PC-9 (cell line): ENCODE results near the gene ACSL3.

Experiments used
- EZH2 ChIP-seq: fragments of 200-600 bp; sonication (generic); IDR thresholded peaks from 2 replicates; pipeline ENCODE4 v1.8.0; 2017; ENCODE audit warnings: antibody characterized with exemption, low read depth
- TF ChIP-seq, protein P1 (sequence below): fragments of 200-600 bp; sonication (generic); conservative IDR thresholded peaks from 2 replicates; pipeline ENCODE4 v1.6.1; 2017; ENCODE audit warnings: mixed run types, antibody characterized with exemption, mild to moderate bottlenecking, moderate library complexity

DNA sequence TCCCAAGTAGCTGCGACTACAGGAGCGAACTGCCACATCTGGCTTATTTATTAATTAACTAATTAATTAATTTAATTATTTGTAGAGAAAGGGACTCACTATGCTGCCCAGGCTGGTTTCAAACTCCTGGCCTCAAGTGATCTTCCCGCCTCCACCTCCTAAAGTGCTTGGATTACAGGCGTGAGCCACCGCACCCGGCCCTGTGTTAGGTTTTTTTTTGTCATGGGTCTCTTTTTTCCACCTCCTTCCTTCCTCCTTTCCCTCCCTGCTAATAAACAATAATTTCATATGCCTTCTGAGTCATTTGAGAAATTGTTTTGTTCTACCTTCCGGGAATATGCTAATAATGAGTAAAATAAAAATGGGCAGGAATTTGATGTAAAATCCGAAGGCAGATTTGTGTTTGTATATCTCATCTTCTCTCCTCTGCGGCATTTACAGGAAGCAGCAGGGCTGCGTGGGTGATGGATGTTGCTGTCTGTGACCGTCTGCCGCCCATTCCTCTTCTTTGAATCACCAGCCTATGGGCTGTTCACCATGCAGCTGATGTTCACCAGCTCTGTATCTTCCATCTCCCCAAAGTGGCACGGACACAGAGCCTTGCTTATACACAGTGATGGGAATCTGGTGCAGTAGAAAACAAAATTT lies 89.9 kb downstream of the ACSL3 start:
- TF ChIP-seq, protein P1, sequence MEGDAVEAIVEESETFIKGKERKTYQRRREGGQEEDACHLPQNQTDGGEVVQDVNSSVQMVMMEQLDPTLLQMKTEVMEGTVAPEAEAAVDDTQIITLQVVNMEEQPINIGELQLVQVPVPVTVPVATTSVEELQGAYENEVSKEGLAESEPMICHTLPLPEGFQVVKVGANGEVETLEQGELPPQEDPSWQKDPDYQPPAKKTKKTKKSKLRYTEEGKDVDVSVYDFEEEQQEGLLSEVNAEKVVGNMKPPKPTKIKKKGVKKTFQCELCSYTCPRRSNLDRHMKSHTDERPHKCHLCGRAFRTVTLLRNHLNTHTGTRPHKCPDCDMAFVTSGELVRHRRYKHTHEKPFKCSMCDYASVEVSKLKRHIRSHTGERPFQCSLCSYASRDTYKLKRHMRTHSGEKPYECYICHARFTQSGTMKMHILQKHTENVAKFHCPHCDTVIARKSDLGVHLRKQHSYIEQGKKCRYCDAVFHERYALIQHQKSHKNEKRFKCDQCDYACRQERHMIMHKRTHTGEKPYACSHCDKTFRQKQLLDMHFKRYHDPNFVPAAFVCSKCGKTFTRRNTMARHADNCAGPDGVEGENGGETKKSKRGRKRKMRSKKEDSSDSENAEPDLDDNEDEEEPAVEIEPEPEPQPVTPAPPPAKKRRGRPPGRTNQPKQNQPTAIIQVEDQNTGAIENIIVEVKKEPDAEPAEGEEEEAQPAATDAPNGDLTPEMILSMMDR = no peak
- TF ChIP-seq EZH2 = no peak
